ENCODE measurements around the gene DNM3. TPM values are rescaled to one million over a fixed set of nuclear protein-coding genes. Genes with fewer than 3 reads are reported as not detected.

Gene DNM3
- total and polyA plus RNA-seq, 10 of the 15 experiments (the other 5 are each of a cell fraction or from before 2014, with no cell fraction given), result 0.03 to 1.5 (median 0.08) TPM; not detected in 3

GRCh38 chr1:172308577-172308976 lies 467.3 kb downstream of the DNM3 start (continued):
- no peak for TF ChIP-seq RCOR1 (conservative IDR thresholded peaks at IDR 0.05; ENCODE audit: low read depth, low read length)
- TF ChIP-seq HCFC1 (IDR thresholded peaks at IDR 0.05; ENCODE audit: low read length), result no peak
- TF ChIP-seq ZNF207 (IDR thresholded peaks at IDR 0.05; ENCODE audit: borderline replicate concordance), result no peak
- TF ChIP-seq CEBPB (IDR thresholded peaks at IDR 0.05; ENCODE audit: borderline replicate concordance in 1 of 2, low read depth in 2 of 2, low read length in 2 of 2), result no peak

- BruUV-seq (replicated peaks), result no TSS peak
- H3K79me2 ChIP-seq (ENCODE audit: control insufficient read depth, insufficient read depth, low read length), result no peaks in the 10 kb centered on the region
- WGBS (ENCODE audit: insufficient coverage, insufficient replicate concordance, low lambda C conversion rate, missing lambda C conversion rate), result 72% methylated on average over 6 of the region's 6 CpGs
- H3K4me2 ChIP-seq (ENCODE audit: control insufficient read depth, insufficient read depth), result no peak overlapping the region
- no peaks in the 10 kb centered on the region for H4K20me1 ChIP-seq (ENCODE audit: control insufficient read depth, insufficient read depth)
- in situ Hi-C loops (cut with MboI) (no loop called here), intact Hi-C loops (cut with micrococcal nuclease; ENCODE audit: unreplicated experiment) (no loop called here)
- ChIA-PET POLR2A (no interaction called here), RAD21 (ENCODE audit: unreplicated experiment) (no interaction called here), SMC1A (ENCODE audit: uncharacterized antibody, unreplicated experiment) (no interaction called here), CTCF (no interaction called here)
- TF ChIP-seq DPF2 (IDR thresholded peaks at IDR 0.05) (no peak), USF2 (IDR thresholded peaks at IDR 0.05; ENCODE audit: borderline replicate concordance, low read depth, low read length) (no peak), POLR2AphosphoS2 (IDR thresholded peaks at IDR 0.05; ENCODE audit: low read depth, low read length) (no peak), SP1 (IDR thresholded peaks at IDR 0.05; ENCODE audit: low read depth, low read length) (no peak), RBBP5 (conservative IDR thresholded peaks at IDR 0.05) (no peak)
- H2AFZ ChIP-seq (ENCODE audit: control insufficient read depth, low read depth, low read length), result no peak overlapping the region
- no peak overlapping the region for H3K27ac ChIP-seq (ENCODE audit: control insufficient read depth, insufficient read depth)
- no peak for DNase-seq (ENCODE audit: low read depth, low spot score)
- no peaks in the 10 kb centered on the region for H3K27me3 ChIP-seq (replicated peaks in 1 of 2; ENCODE audit: control insufficient read depth in 2 of 2, insufficient read depth in 2 of 2, low read length in 1 of 2)
- no peak overlapping the region for H3K9ac ChIP-seq (ENCODE audit: control insufficient read depth, insufficient read depth, low read length)
- no peaks in the 10 kb centered on the region for H3K9me3 ChIP-seq (replicated peaks; ENCODE audit: control insufficient read depth, insufficient read depth, low read length)
- H3K36me3 ChIP-seq (ENCODE audit: control insufficient read depth in 2 of 2, insufficient read depth in 2 of 2, low read length in 1 of 2), result no peaks in the 10 kb centered on the region
- FAIRE-seq, result no peak
- no peak for ATAC-seq
- no peaks in the 10 kb centered on the region for H3K4me1 ChIP-seq (ENCODE audit: control insufficient read depth, insufficient read depth, low read length)
- no peak overlapping the region for H3K4me3 ChIP-seq
These were observed 479.4 kb downstream of the DNM3 start for GRCh38 chr1:172320733-172321132.

Measured in GM12878 (cell line).